ENCODE results near the gene GPR52. TPM values are rescaled to one million over a fixed set of nuclear protein-coding genes. Genes with fewer than 3 reads are reported as not detected.
"Not testable (repeated sequence)": the region's sequence is repeated elsewhere in the genome, so short reads cannot be mapped to it uniquely, and the experiment has no call there.

The GPR52 gene
- total RNA-seq, 1 donor: 2.9 TPM

DNA sequence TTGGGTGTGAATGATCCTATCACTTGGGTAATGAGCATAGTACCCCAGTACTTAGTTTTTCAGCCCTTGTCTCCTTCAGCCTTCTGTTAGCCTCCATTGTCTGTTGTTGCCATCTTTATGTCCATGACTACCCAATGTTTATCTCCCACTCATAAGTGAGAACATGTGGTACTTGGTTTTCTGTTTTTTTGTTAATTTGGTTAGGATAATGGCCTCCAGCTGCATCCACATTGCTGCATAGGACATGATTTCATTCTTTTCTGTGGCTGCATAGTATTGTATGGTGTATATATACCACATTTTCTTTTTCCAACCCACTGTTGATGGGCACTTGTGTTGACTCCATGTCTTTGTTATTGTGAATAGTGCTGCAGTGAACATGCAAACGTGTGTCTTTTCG, 39.6 kb upstream of the GPR52 start:
- H3K4me3 ChIP-seq (ENCODE audit: low read depth, low read length): no peak overlapping the region
- no peak for DNase-seq (ENCODE audit: low read depth)
- TF ChIP-seq, protein P1, sequence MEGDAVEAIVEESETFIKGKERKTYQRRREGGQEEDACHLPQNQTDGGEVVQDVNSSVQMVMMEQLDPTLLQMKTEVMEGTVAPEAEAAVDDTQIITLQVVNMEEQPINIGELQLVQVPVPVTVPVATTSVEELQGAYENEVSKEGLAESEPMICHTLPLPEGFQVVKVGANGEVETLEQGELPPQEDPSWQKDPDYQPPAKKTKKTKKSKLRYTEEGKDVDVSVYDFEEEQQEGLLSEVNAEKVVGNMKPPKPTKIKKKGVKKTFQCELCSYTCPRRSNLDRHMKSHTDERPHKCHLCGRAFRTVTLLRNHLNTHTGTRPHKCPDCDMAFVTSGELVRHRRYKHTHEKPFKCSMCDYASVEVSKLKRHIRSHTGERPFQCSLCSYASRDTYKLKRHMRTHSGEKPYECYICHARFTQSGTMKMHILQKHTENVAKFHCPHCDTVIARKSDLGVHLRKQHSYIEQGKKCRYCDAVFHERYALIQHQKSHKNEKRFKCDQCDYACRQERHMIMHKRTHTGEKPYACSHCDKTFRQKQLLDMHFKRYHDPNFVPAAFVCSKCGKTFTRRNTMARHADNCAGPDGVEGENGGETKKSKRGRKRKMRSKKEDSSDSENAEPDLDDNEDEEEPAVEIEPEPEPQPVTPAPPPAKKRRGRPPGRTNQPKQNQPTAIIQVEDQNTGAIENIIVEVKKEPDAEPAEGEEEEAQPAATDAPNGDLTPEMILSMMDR (IDR thresholded peaks at IDR 0.05; ENCODE audit: insufficient read depth, low read length): no peak

DNA sequence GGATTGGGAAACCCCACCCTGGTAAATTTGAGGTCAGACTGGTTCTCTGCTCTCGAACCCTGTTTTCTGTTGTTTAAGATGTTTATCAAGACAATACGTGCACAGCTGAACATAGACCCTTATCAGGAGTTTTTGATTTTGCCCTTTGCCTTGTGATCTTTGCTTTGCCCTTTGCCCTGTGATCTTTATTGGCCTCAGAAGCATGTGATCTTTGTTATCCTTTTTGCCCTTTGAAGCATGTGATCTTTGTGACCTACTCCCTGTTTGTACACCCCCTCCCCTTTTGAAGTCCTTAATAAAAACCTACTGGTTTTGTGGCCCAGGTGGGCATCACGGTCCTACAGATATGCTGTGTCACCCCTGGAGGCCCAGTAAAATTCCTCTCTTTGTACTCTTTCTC, 38.0 kb upstream of the GPR52 start:
- not testable (repeated sequence) for DNase-seq (ENCODE audit: low read depth); H3K4me3 ChIP-seq (ENCODE audit: low read depth, low read length)

GRCh38 chr1:174413632-174414031, 34.1 kb upstream of the GPR52 start:
- TF ChIP-seq, protein P1 (IDR thresholded peaks at IDR 0.05; ENCODE audit: insufficient read depth, low read length): peak; percentile 24
- peak; percentile 14 for DNase-seq (ENCODE audit: low read depth)
- H3K4me3 ChIP-seq (ENCODE audit: low read depth, low read length): no peak overlapping the region

- DNase-seq (ENCODE audit: low read depth): no peak
- TF ChIP-seq, protein P1 (IDR thresholded peaks at IDR 0.05; ENCODE audit: insufficient read depth, low read length): no peak
- H3K4me3 ChIP-seq (ENCODE audit: low read depth, low read length): no peak overlapping the region
Observed at GRCh38 chr1:174414203-174414602, 33.6 kb upstream of the GPR52 start.

DNA sequence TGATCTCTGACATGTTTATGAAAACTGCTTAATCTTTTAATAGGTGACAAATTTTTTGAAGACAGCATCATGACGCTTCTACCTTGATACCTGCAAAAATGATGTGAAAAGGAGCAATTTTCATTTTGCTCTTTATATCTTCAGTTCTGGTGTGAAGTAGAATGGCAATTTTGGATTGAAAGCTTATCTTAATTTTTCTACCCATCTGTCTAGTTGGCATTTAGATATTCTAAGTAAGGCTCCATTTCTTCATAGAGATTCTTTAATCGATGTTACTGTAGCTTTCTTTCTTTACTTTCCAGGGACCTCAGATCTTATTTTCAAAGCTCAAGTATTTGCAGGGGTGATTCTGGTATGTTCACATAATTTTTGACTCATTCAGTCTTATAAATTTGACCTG, 32.3 kb upstream of the GPR52 start:
- TF ChIP-seq, protein P1 (IDR thresholded peaks at IDR 0.05; ENCODE audit: insufficient read depth, low read length): no peak
- no peak for DNase-seq (ENCODE audit: low read depth)
- H3K4me3 ChIP-seq (ENCODE audit: low read depth, low read length): no peak overlapping the region

DNA sequence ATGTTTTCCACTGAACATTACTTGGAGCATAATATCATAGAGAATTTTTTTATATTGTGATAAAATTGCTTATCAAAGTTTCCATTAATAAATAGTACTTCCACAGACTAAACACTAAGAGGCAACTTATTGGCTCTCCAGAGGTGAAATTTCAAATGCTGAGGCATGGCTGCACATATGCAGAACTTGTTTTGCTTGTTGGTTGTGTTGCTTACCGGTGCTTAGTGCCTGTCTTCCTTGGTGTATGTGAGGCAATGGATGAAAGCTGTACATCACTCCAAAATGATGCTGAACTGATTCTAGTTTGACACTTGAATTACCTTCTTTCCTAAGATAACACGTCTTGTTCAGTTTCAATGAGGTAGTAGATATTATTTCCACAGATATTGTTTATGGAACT, 29.8 kb upstream of the GPR52 start:
- TF ChIP-seq, protein P1 (IDR thresholded peaks at IDR 0.05; ENCODE audit: insufficient read depth, low read length): no peak

DNA sequence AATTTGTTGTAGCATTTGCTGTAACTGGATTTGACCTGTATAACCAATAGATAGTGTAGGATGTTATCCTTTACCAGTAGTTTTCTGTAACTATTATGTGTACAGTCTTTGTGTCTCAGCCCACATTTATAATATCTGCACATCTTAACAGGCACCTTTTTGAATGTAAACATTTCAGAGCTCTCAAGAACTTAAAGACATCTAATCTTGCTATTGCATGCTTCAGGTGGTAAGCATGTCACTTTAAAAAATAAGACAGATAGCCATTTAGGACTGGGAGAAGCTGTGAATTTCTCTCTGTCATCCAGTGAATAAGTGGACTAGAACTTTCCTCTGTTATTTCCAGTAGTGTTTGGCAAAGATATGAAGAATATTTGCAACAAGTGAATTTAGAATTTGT, 22.6 kb upstream of the GPR52 start:
- TF ChIP-seq, protein P1 (IDR thresholded peaks at IDR 0.05; ENCODE audit: insufficient read depth, low read length): no peak
- H3K4me3 ChIP-seq (ENCODE audit: low read depth, low read length): no peak overlapping the region
- no peak for DNase-seq (ENCODE audit: low read depth)

More for the DNA sequence above, 29.8 kb upstream of the GPR52 start:
- DNase-seq (ENCODE audit: low read depth): no peak
- no peak overlapping the region for H3K4me3 ChIP-seq (ENCODE audit: low read depth, low read length)
